NCI-H345 treated with DMSO at 0.1 percent for 48 hours (cell line): Measurements from ENCODE around the gene LYPD8.

Experiments
- DNase-seq: peaks from one replicate; lab custom pipeline; 2025; ENCODE audit not compliant: unreplicated experiment; lab: John Stamatoyannopoulos, UW

Gene LYPD8

DNA sequence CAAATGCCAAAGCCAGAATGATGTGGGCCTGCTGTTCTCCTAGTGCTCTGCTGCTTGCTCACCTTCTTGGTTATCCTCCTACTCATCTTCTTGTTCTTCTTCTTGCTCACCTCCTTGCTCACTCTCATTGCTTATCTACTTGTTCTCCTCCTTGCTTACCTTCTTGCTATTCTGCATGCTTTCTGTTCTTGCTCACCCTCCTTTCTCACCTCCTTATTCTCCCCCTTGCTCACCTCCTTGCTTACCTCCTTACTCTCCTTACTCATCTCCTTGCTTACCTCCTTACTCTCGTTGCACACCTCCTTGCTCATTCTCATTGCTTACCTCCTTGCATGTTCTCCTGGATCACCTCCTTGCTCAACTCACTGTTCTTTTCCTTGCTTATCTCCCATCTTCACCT, 52.8 kb downstream of the LYPD8 start, which contains the start of gene OR14I1:
Gene OR14I1, minus strand, starts transcription at position 53 of the 400 bp plus-strand sequence.
- DNase-seq, result no peak

DNA sequence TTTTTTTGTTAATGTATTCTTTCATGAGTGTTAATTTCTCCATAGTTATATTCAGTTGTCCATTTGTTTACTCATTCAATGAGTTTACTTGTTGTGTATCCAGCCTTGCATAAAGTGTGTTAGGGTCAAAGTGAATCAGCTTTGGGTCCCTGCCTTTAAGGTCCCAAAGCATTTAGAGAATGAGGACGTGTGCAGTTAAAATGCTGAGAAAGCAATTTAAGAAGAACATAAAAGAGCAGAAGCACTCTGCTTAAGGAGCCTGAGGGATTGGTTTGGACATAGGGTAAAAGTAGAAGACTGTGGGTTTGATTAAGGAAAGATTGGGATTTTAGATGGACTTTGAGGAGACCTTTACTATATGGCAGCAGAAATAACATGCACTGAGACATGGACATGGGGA, 56.5 kb downstream of the LYPD8 start:
- no peak for DNase-seq

DNA sequence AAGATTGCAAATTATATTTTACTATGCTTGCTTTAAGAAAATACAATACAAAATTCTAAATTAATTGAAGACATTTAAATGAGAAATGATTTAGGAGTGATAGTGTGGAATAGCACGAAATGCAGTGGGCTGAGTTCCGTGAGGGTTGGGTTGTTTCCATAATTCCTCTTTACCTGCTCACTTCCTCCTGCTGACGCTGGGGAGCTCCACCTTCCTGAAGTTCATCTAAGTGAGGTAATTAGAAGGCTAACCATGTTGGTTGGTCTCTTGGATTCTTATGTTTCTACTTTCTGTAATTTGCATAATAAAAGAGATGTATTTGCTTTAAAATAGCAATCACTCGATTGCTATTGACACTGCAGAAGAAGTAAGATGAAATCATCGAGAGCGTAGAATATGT, 57.7 kb downstream of the LYPD8 start:
- no peak for DNase-seq

DNA sequence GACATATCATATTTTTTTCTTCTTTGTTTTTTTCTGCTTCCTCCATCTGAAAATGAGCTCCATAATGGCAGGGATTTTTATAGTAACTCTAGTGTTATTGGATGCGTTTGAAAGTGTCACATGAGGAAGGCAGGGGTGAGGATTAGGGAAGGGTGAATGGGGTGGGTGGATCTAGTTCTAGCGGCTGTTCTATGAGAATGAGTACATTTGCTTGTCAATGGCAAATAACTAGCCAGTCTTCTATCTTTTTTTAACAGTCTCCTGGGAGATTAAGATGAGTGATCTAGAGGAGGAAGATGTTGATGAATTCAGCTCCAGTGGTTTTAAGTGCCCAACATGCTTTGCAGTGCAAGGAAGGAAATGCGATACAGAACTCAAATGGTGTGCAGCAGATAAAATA, 58.8 kb downstream of the LYPD8 start:
- DNase-seq, result no peak

DNA sequence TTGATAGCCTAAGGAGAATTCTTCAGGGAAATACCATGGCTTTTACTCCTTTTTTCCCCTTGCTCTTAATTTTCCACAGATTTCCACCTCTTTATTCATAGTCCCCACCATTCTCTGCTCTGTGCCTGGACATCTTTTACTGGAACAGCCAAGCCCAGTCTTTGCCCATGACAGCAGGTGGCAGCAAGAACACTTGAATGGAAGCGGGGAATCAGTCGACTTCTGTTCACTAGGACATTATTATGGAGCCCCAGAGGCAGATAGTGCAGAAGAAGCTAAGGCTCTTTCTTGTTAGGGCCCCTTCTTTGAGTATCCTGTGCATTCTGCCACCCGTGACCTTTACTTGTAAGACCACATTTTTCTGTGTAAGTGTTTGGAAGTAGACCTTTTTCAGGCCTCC, 59.3 kb downstream of the LYPD8 start:
- DNase-seq, result no peak

DNA sequence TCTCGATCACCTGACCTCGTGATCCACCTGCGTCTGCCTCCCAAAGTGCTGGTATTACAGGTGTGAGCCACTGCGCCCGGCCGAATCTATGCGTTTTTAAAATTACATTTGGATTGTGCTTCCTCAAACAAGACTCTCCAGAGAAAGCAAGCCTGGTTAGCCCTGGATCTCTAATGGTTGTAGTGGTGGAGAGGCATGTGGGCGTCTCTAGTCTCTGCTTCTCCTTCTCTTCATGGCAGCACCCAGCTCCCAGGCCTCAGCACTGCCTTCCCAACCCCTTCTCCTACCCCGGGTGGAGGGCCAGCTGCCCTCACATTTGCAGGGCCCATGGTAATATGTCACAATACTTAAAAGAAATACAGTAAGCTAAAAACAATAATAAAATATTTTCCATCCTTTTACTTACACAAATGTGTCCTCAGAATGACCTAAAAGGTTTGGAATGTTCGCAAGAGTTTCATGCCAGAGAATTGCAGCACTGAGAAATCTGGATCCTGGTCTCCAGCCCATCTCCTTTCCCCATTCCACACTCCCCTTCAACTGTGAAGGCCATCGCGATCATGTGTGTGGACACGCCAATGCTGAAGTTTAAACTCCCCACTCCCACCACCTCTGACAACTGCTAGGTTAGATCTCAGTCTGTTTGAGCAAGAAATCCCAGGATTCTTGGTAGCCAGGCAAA, 60.0 kb downstream of the LYPD8 start:
- no peak for DNase-seq

DNA sequence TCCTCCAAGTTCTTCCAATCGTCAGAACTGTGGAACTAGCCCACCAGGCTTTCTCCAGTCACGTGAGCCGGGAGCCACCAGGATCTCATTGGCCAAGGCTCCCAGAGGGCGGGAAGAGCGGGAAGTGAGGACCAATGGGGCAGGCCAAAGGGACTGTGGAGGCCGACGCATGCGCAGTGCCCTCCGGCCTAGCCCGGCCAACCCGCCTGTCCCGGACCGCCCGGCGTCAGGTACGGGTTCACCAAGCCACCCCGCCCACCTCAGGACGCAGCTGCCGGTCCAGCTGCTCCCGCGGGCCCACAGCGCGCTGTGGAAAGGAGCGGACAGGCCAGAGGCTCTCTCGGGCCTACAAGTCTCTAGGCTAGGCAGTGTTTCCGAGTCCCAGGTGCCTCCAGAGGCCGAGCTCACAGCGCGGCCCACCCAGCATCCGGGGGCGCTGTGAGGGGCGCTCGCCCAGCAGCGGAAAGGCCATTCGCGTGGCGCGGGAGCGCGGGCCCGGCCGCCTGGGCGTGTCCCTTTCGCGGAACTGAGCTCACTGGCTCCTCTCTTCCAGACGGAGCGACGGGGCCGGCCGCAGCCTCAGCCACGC, 63.9 kb downstream of the LYPD8 start:
- DNase-seq, result no peak
